Muscle of leg (tissue), 11 donors: ENCODE data around the gene WDR20. TPM values are rescaled to one million over a fixed set of nuclear protein-coding genes. Genes with fewer than 3 reads are reported as not detected.

Source experiments
- DNase-seq: peaks from one replicate; pipeline ENCODE4 v3.0.0; 2013
- H3K27ac ChIP-seq: one replicate; pipeline ENCODE4 v1.5.1; 2013; ENCODE audit warnings: mild to moderate bottlenecking, low read length, control low read depth
- H3K27me3 ChIP-seq: one replicate; pipeline ENCODE4 v1.6.1; 2013; ENCODE audit warnings: low read length; ENCODE audit not compliant: control insufficient read depth, insufficient read depth
- H3K36me3 ChIP-seq: one replicate; pipeline ENCODE4 v1.6.1; 2013; ENCODE audit warnings: low read length; ENCODE audit not compliant: control insufficient read depth, insufficient read depth
- H3K4me1 ChIP-seq: one replicate; pipeline ENCODE4 v1.6.1; 2013; ENCODE audit warnings: low read length; ENCODE audit not compliant: control insufficient read depth, insufficient read depth
- H3K4me3 ChIP-seq: one replicate; pipeline ENCODE4 v1.5.1; 2013; ENCODE audit warnings: low read length, control low read depth
- H3K9me3 ChIP-seq: replicated peaks from 2 replicates; pipeline ENCODE4 v1.6.1; 2013; ENCODE audit warnings: low read depth, low read length; ENCODE audit not compliant: control insufficient read depth
- WGBS: methylation state at CpG from one replicate; pipeline ENCODE4 v1.1.5; 2013; ENCODE audit warnings: missing lambda C conversion rate; ENCODE audit not compliant: insufficient coverage; 5-methylcytosine and 5-hydroxymethylcytosine counted together
- polyA plus RNA-seq, 8 donors: library from polyadenylated mRNA; unstranded; fragments of 120-200 nt; gene quantifications; one replicate each; pipeline versions ENCODE4 v1.2.1 to v1.2.3, GENCODE V29; 2013; ENCODE audit warnings: inconsistent platforms in 1 of 8, low replicate concordance in 1 of 8; ENCODE audit not compliant: insufficient read length in 8 of 8, insufficient read depth in 1 of 8
- total RNA-seq: library from RNA; stranded (reverse); fragments of 120-200 nt; gene quantifications from one replicate; pipeline ENCODE4 v1.2.4, GENCODE V29; 2013

WDR20 gene
- total and polyA plus RNA-seq, 9 donors = 20.0 to 28.9 (median 25.0) TPM

GRCh38 chr14:102180248-102180998 lies 40.7 kb downstream of the WDR20 start:
- H3K36me3 ChIP-seq = no peaks in the 10 kb centered on the region
- peak overlapping the region; percentile 11 for H3K4me3 ChIP-seq
- H3K27me3 ChIP-seq = no peaks in the 10 kb centered on the region
- peak overlapping the region; percentile 87 for H3K27ac ChIP-seq
- H3K9me3 ChIP-seq = no peaks in the 10 kb centered on the region
- H3K4me1 ChIP-seq = peaks cover 16% of the 10 kb centered on the region
- no CpG with 5 or more reads among the region's 7 CpGs for WGBS
- DNase-seq = peak; percentile 42

- peak overlapping the region; percentile 87 for H3K27ac ChIP-seq
These were observed 41.5 kb downstream of the WDR20 start for GRCh38 chr14:102181187-102181586.

GRCh38 chr14:102182190-102182589 lies 42.5 kb downstream of the WDR20 start:
- peak; percentile 41 for DNase-seq
- H3K4me3 ChIP-seq = no peak overlapping the region
- H3K27ac ChIP-seq = peak overlapping the region; percentile 87
- H3K36me3 ChIP-seq = no peaks in the 10 kb centered on the region
- peaks cover 19% of the 10 kb centered on the region for H3K4me1 ChIP-seq
- H3K27me3 ChIP-seq = no peaks in the 10 kb centered on the region
- no peaks in the 10 kb centered on the region for H3K9me3 ChIP-seq

More at GRCh38 chr14:102181187-102181586, 41.5 kb downstream of the WDR20 start:
- Histone ChIP-seq H3K4me3 (no peak overlapping the region), H3K9me3 (no peaks in the 10 kb centered on the region), H3K4me1 (peaks cover 19% of the 10 kb centered on the region), H3K36me3 (no peaks in the 10 kb centered on the region), H3K27me3 (no peaks in the 10 kb centered on the region)
- WGBS = no CpG with 5 or more reads among the region's 1 CpG
- DNase-seq = no peak

GRCh38 chr14:102182936-102183619 lies 43.4 kb downstream of the WDR20 start:
- no CpG with 5 or more reads among the region's 9 CpGs for WGBS
- H3K4me3 ChIP-seq = no peak overlapping the region
- H3K9me3 ChIP-seq = no peaks in the 10 kb centered on the region
- peak overlapping the region; percentile 31 for H3K27ac ChIP-seq
- DNase-seq = no peak
- peaks cover 19% of the 10 kb centered on the region for H3K4me1 ChIP-seq
- H3K36me3 ChIP-seq = no peaks in the 10 kb centered on the region
- no peaks in the 10 kb centered on the region for H3K27me3 ChIP-seq

- no peak overlapping the region for H3K27ac ChIP-seq
These were observed 44.2 kb downstream of the WDR20 start for GRCh38 chr14:102183886-102184285.

GRCh38 chr14:102184316-102185035 lies 44.8 kb downstream of the WDR20 start:
- Histone ChIP-seq H3K27ac (no peak overlapping the region), H3K9me3 (no peaks in the 10 kb centered on the region), H3K4me3 (no peak overlapping the region), H3K4me1 (peaks cover 16% of the 10 kb centered on the region), H3K27me3 (no peaks in the 10 kb centered on the region), H3K36me3 (no peaks in the 10 kb centered on the region)
- DNase-seq = peak; percentile 51
- 72% methylated on average over 13 of the region's 14 CpGs for WGBS

More at GRCh38 chr14:102183886-102184285, 44.2 kb downstream of the WDR20 start:
- H3K4me1 ChIP-seq = peaks cover 16% of the 10 kb centered on the region
- DNase-seq = no peak
- no peaks in the 10 kb centered on the region for H3K9me3 ChIP-seq
- WGBS = no CpG with 5 or more reads among the region's 3 CpGs
- H3K4me3 ChIP-seq = no peak overlapping the region
- no peaks in the 10 kb centered on the region for H3K36me3 ChIP-seq
- no peaks in the 10 kb centered on the region for H3K27me3 ChIP-seq

- DNase-seq = no peak
- Histone ChIP-seq H3K4me3 (no peak overlapping the region), H3K9me3 (no peaks in the 10 kb centered on the region), H3K36me3 (no peaks in the 10 kb centered on the region), H3K27me3 (no peaks in the 10 kb centered on the region), H3K4me1 (peaks cover 16% of the 10 kb centered on the region), H3K27ac (no peak overlapping the region)
- 93% methylated on average over 4 of the region's 8 CpGs for WGBS
These were observed 45.7 kb downstream of the WDR20 start for GRCh38 chr14:102185360-102185759.

- Histone ChIP-seq H3K9me3 (no peaks in the 10 kb centered on the region), H3K4me3 (no peak overlapping the region), H3K36me3 (no peaks in the 10 kb centered on the region), H3K4me1 (peaks cover 16% of the 10 kb centered on the region), H3K27ac (no peak overlapping the region), H3K27me3 (no peaks in the 10 kb centered on the region)
- DNase-seq = no peak
- 92% methylated on average over 2 of the region's 3 CpGs for WGBS
These were observed 47.3 kb downstream of the WDR20 start for GRCh38 chr14:102187044-102187443.

- no peak for DNase-seq
- peaks cover 16% of the 10 kb centered on the region for H3K4me1 ChIP-seq
- no peaks in the 10 kb centered on the region for H3K9me3 ChIP-seq
- WGBS = 73% methylated on average over 4 of the region's 4 CpGs
- H3K4me3 ChIP-seq = no peak overlapping the region
- H3K27ac ChIP-seq = no peak overlapping the region
- no peaks in the 10 kb centered on the region for H3K36me3 ChIP-seq
- H3K27me3 ChIP-seq = no peaks in the 10 kb centered on the region
These were observed 47.9 kb downstream of the WDR20 start for GRCh38 chr14:102187568-102188001.

GRCh38 chr14:102188187-102188586 lies 48.5 kb downstream of the WDR20 start:
- H3K27me3 ChIP-seq = no peaks in the 10 kb centered on the region
- no peaks in the 10 kb centered on the region for H3K36me3 ChIP-seq
- WGBS = 100% methylated on average over 1 of the region's 1 CpG
- H3K9me3 ChIP-seq = no peaks in the 10 kb centered on the region
- DNase-seq = no peak
- no peak overlapping the region for H3K27ac ChIP-seq
- no peak overlapping the region for H3K4me3 ChIP-seq
- peaks cover 12% of the 10 kb centered on the region for H3K4me1 ChIP-seq
